Hepatocyte (in vitro differentiated cells): Measurements from ENCODE around the gene TDRD12. TPM values are rescaled to one million over a fixed set of nuclear protein-coding genes. Genes with fewer than 3 reads are reported as not detected.
"Not testable (repeated sequence)": the region's sequence is repeated elsewhere in the genome, so short reads cannot be mapped to it uniquely, and the experiment has no call there.

Experiments
- DNase-seq: peaks from one replicate; pipeline ENCODE4 v3.0.0-alpha.2; 2016; ENCODE audit warnings: low spot score
- H2AFZ ChIP-seq: fragments of 200-600 bp; sonication (generic); 2 replicates; pipeline ENCODE4 v1.6.0; 2016; ENCODE audit warnings: antibody characterized with exemption, mild to moderate bottlenecking
- H3K27ac ChIP-seq: fragments of 200-600 bp; sonication (generic); 2 replicates; pipeline ENCODE4 v1.5.1; 2016; ENCODE audit warnings: mild to moderate bottlenecking
- H3K27me3 ChIP-seq: fragments of 200-600 bp; sonication (generic); 2 replicates; pipeline ENCODE4 v1.6.1; 2016
- H3K36me3 ChIP-seq: fragments of 200-600 bp; sonication (generic); replicated peaks from 2 replicates; pipeline ENCODE4 v1.5.1; 2016; ENCODE audit warnings: low read depth; ENCODE audit not compliant: insufficient read depth
- H3K4me1 ChIP-seq: fragments of 200-600 bp; sonication (generic); 2 replicates; pipeline ENCODE4 v1.5.1; 2016; ENCODE audit warnings: mild to moderate bottlenecking, moderate library complexity; ENCODE audit not compliant: insufficient read depth
- H3K4me2 ChIP-seq: fragments of 200-600 bp; sonication (generic); 2 replicates; pipeline ENCODE4 v1.6.0; 2016
- H3K4me3 ChIP-seq: fragments of 200-600 bp; sonication (generic); 2 replicates; pipeline ENCODE4 v1.5.1; 2016; ENCODE audit warnings: mild to moderate bottlenecking
- H3K79me2 ChIP-seq: fragments of 200-600 bp; sonication (generic); 2 replicates; pipeline ENCODE4 v1.6.0; 2017; ENCODE audit warnings: mild to moderate bottlenecking
- H3K9me2 ChIP-seq: fragments of 200-600 bp; sonication (generic); replicated peaks from 2 replicates; pipeline ENCODE4 v1.6.0; 2017; ENCODE audit warnings: mild to moderate bottlenecking; ENCODE audit not compliant: insufficient read depth
- H3K9me3 ChIP-seq: fragments of 200-600 bp; sonication (generic); 2 replicates; pipeline ENCODE4 v1.5.1; 2016; ENCODE audit warnings: low read depth, mild to moderate bottlenecking
- H4K20me1 ChIP-seq: fragments of 200-600 bp; sonication (generic); 2 replicates; pipeline ENCODE4 v1.6.0; 2016; ENCODE audit warnings: mild to moderate bottlenecking; ENCODE audit not compliant: insufficient read depth, poor library complexity, severe bottlenecking
- CTCF ChIP-seq: fragments of 200-600 bp; sonication (generic); IDR thresholded peaks from 2 replicates; pipeline ENCODE4 v1.5.1; 2016; ENCODE audit warnings: antibody characterized with exemption, mild to moderate bottlenecking; ENCODE audit not compliant: poor library complexity
- EZH2 ChIP-seq: fragments of 200-600 bp; sonication (generic); IDR thresholded peaks from 2 replicates; pipeline ENCODE4 v1.6.1; 2016; ENCODE audit warnings: antibody characterized with exemption, mild to moderate bottlenecking, borderline replicate concordance
- EZH2phosphoT487 ChIP-seq: fragments of 200-600 bp; sonication (generic); IDR thresholded peaks from one replicate; pipeline ENCODE4 v1.6.1; 2018; ENCODE audit warnings: antibody characterized with exemption, mild to moderate bottlenecking, low read depth, moderate library complexity; ENCODE audit not compliant: unreplicated experiment, severe bottlenecking
- WGBS: methylation state at CpG from one replicate; pipeline ENCODE4 v1.1.6; 2016; ENCODE audit warnings: low lambda C conversion rate; ENCODE audit errors: missing lambda C conversion rate; 5-methylcytosine and 5-hydroxymethylcytosine counted together
- polyA plus RNA-seq: library from polyadenylated mRNA; unstranded; fragments of >200 nt; fragmentation: Nextera tagmentation; extraction: Ambion mirVana; gene quantifications from 2 replicates; pipeline ENCODE4 v1.2.1, GENCODE V29; 2016
- total RNA-seq: library from RNA; depleted of rRNA; stranded (reverse); fragments of >200 nt; gene quantifications from 2 replicates; pipeline ENCODE4 v1.2.3, GENCODE V29; 2014

The TDRD12 gene
- total and polyA plus RNA-seq, 2 experiments from 2014 or later, result 0.10 TPM; not detected in 1

- no peaks in the 10 kb centered on the region for H3K4me1 ChIP-seq
- no peak for DNase-seq
- no peaks in the 10 kb centered on the region for H3K9me3 ChIP-seq
- no peak overlapping the region for H3K4me2 ChIP-seq
- no peak overlapping the region for H3K27ac ChIP-seq
- TF ChIP-seq EZH2, result no peak
- no peak for TF ChIP-seq CTCF
- TF ChIP-seq EZH2phosphoT487, result no peak
- H3K36me3 ChIP-seq, result no peaks in the 10 kb centered on the region
- H4K20me1 ChIP-seq, result no peaks in the 10 kb centered on the region
- H3K4me3 ChIP-seq, result no peak overlapping the region
- 92% methylated on average over 7 of the region's 7 CpGs for WGBS
- no peaks in the 10 kb centered on the region for H3K27me3 ChIP-seq
- no peaks in the 10 kb centered on the region for H3K79me2 ChIP-seq
- H2AFZ ChIP-seq, result no peak overlapping the region
- no peaks in the 10 kb centered on the region for H3K9me2 ChIP-seq
Observed at GRCh38 chr19:32837531-32837930, 118.0 kb downstream of the TDRD12 start.

- H3K79me2 ChIP-seq, result no peaks in the 10 kb centered on the region
- H3K27ac ChIP-seq, result no peak overlapping the region
- H3K9me3 ChIP-seq, result no peaks in the 10 kb centered on the region
- H3K4me2 ChIP-seq, result no peak overlapping the region
- no peak overlapping the region for H3K4me3 ChIP-seq
- no peak overlapping the region for H2AFZ ChIP-seq
- no peaks in the 10 kb centered on the region for H3K27me3 ChIP-seq
- no peaks in the 10 kb centered on the region for H4K20me1 ChIP-seq
- no peaks in the 10 kb centered on the region for H3K9me2 ChIP-seq
- DNase-seq, result no peak
- no peaks in the 10 kb centered on the region for H3K4me1 ChIP-seq
- 91% methylated on average over 8 of the region's 8 CpGs for WGBS
- TF ChIP-seq EZH2, result no peak
- TF ChIP-seq EZH2phosphoT487, result no peak
- no peak for TF ChIP-seq CTCF
- no peaks in the 10 kb centered on the region for H3K36me3 ChIP-seq
Observed at GRCh38 chr19:32842061-32842460, 122.5 kb downstream of the TDRD12 start.

- Histone ChIP-seq H3K9me2 (no peaks in the 10 kb centered on the region), H3K4me3 (no peak overlapping the region), H4K20me1 (no peaks in the 10 kb centered on the region), H3K79me2 (no peaks in the 10 kb centered on the region), H3K4me2 (no peak overlapping the region), H3K27me3 (no peaks in the 10 kb centered on the region), H3K27ac (no peak overlapping the region), H3K4me1 (no peaks in the 10 kb centered on the region), H2AFZ (no peak overlapping the region), H3K9me3 (no peaks in the 10 kb centered on the region), H3K36me3 (no peaks in the 10 kb centered on the region)
- WGBS, result 96% methylated on average over 19 of the region's 19 CpGs
- no peak for DNase-seq
- TF ChIP-seq EZH2phosphoT487 (no peak), CTCF (no peak), EZH2 (no peak)
Observed at GRCh38 chr19:32843716-32844245, 124.2 kb downstream of the TDRD12 start.

GRCh38 chr19:32848035-32848434 is 128.5 kb downstream of the TDRD12 start:
- 67% methylated on average over 1 of the region's 2 CpGs for WGBS
- not testable (repeated sequence) for H3K9me3 ChIP-seq, H3K79me2 ChIP-seq, H3K36me3 ChIP-seq, DNase-seq, H3K4me2 ChIP-seq, H3K4me3 ChIP-seq, H3K9me2 ChIP-seq, H3K27me3 ChIP-seq, H4K20me1 ChIP-seq, H2AFZ ChIP-seq, H3K4me1 ChIP-seq, H3K27ac ChIP-seq
